Stimulated activated effector memory CD8-positive, alpha-beta T cell treated with anti-CD3 and anti-CD28 coated beads, Interleukin-12 subunit alpha, Interleukin-12 subunit beta, amount 100 ng/mL, for 72 hours (primary cell): ENCODE measurements around the gene IL36A.

Source experiments
- ATAC-seq: fragments of 150-1000 bp; cut with Tn5 transposase; 2 replicates; pipeline ENCODE4 v1.10.0; 2021
- DNase-seq, 2 donors: peaks; one replicate each; pipeline ENCODE4 v3.0.0; 2021 to 2022; ENCODE audit warnings: low spot score in 2 of 2
- H3K27ac Mint-ChIP-seq: one replicate; pipeline ENCODE4 v1.8.0; 2022; ENCODE audit warnings: mild to moderate bottlenecking, mixed read lengths
- H3K36me3 Mint-ChIP-seq: one replicate; pipeline ENCODE4 v1.8.0; 2022; ENCODE audit warnings: mild to moderate bottlenecking, mixed read lengths
- H3K4me1 Mint-ChIP-seq: one replicate; pipeline ENCODE4 v1.8.0; 2022; ENCODE audit warnings: mixed read lengths
- H3K4me3 Mint-ChIP-seq: one replicate; pipeline ENCODE4 v1.8.0; 2022; ENCODE audit warnings: mild to moderate bottlenecking, mixed read lengths
- H3K9me3 Mint-ChIP-seq: one replicate; pipeline ENCODE4 v1.8.0; 2022; ENCODE audit warnings: mixed read lengths

Gene IL36A

DNA sequence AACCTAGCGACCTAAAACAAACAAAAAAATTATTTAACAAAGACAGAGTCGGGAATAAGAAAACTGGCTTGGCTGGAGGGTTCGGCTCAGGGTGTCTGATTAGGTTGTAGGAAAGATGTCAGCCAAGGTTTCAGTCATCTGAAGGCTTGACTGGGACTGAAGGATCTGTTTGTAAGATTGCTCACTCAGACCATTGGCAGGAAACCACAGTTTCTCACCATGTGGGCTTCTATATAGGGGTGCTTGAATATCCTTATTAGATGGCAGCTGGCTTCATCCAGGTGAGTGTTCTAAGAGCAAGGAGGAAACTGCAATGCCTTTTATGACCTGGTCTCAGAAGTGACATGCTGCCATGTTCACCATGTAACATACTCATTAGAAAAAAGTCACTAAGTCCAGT, 48.4 kb downstream of the IL36A start:
- DNase-seq, result no peak
- no peaks in the 10 kb centered on the region for H3K36me3 Mint-ChIP-seq
- ATAC-seq, result peak; percentile 46
- no peaks in the 10 kb centered on the region for H3K4me1 Mint-ChIP-seq
- H3K4me3 Mint-ChIP-seq, result no peak overlapping the region
- no peak overlapping the region for H3K27ac Mint-ChIP-seq
- H3K9me3 Mint-ChIP-seq, result peaks cover 2% of the 10 kb centered on the region

DNA sequence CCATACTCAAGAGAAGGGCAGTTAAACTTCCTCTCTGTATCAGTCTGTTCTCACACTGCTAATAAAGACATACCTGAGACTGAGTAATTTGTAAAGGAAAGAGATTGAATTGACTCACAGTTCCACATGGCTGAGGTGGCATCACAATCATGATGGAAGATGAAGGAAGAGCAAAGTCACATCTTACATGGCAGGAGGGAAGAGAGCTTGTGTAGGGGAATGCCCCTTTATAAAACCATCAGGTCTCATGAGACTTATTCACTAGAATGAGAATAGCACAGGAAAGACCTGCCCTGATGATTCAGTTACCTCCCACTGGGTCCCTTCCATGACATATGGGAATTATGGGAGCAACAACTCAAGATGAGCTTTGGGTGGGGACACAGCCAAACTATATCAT, 48.8 kb downstream of the IL36A start:
- no peak overlapping the region for H3K4me3 Mint-ChIP-seq
- peak; percentile 19 for ATAC-seq

DNA sequence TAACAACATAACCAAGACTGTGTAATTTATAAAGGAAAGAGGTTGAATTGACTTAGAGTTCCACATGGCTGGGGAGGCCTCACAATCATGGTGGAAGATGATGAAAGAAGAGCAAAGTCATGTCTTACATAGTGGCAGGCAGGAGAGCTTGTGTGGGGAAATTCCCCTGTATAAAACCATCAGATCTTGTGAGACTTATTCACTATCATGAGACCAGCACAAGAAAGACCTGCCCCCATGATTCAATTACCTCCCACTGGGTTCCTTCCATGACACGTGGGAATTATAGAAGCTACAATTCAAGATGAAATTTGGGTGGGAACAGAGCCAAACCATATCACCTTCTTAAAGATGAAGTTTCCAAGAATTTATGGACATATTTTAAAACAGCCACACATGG, 51.3 kb downstream of the IL36A start:
- peak in 1 of 2 donors; percentile 23 for DNase-seq
- Mint-ChIP-seq H3K4me1 (no peaks in the 10 kb centered on the region), H3K9me3 (peaks cover 2% of the 10 kb centered on the region), H3K27ac (no peak overlapping the region), H3K36me3 (no peaks in the 10 kb centered on the region), H3K4me3 (no peak overlapping the region)
- no peak for ATAC-seq

More for the DNA sequence above, 48.8 kb downstream of the IL36A start:
- Mint-ChIP-seq H3K27ac (no peak overlapping the region), H3K4me1 (no peaks in the 10 kb centered on the region), H3K36me3 (no peaks in the 10 kb centered on the region), H3K9me3 (peaks cover 2% of the 10 kb centered on the region)
- DNase-seq, result no peak

DNA sequence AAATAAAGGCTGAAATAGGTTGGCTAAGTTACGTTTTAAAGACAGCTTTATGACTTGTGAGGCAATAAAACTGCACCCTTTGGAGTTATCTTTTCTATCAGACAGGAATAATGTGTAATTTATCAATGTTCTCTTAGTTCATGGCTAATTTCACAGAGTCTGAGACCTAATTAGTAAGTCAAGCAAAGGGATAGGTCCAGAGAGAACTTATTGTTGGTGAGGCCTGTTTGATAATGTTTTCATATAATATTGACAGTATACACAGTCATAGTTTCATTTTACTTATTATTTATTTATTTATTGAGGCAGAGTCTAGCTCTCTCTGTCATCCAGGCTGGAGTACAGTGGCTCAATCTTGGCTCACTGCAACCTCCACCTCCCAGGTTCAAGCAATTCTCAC, 51.9 kb downstream of the IL36A start:
- DNase-seq (no peak), ATAC-seq (no peak)
- Mint-ChIP-seq H3K9me3 (peaks cover 2% of the 10 kb centered on the region), H3K27ac (no peak overlapping the region), H3K4me1 (no peaks in the 10 kb centered on the region), H3K36me3 (no peaks in the 10 kb centered on the region), H3K4me3 (no peak overlapping the region)
